IMR-90 (cell line): ENCODE data around the gene IDI2. TPM values are rescaled to one million over a fixed set of nuclear protein-coding genes. Genes with fewer than 3 reads are reported as not detected.

Source experiments
- ATAC-seq: fragments of 200-7000 bp; cut with Tn5 transposase; 2 replicates; pipeline ENCODE4 v1.9.1; 2020; ENCODE audit warnings: low read depth, mild to moderate bottlenecking, moderate library complexity
- BruUV-seq: library from RNA; stranded (reverse); fragments of 400-500 nt; replicated peaks from 2 replicates; lab custom pipeline; 2021; lab: Mats Ljungman, UMichigan
- CTCF ChIA-PET: fragments of 300-600 bp; formaldehyde crosslinking; extraction: SDS; loops from one replicate; lab custom pipeline; 2021; ENCODE audit warnings: antibody characterized with exemption; lab: Yijun Ruan, JAX
- POLR2A ChIA-PET: fragments of 300-600 bp; sonication (Branson Sonifier 250); formaldehyde crosslinking; loops from one replicate; lab custom pipeline; 2022; ENCODE audit warnings: antibody characterized with exemption; ENCODE audit not compliant: unreplicated experiment; lab: Charles Lee
- DNase-seq: peaks from one replicate; pipeline ENCODE4 v3.0.0; 2013
- H2AFZ ChIP-seq: replicated peaks from 2 replicates; pipeline ENCODE3; 2013; ENCODE audit warnings: low read length, mild to moderate bottlenecking; ENCODE audit not compliant: poor library complexity
- H2AK5ac ChIP-seq: 2 replicates; pipeline ENCODE4 v1.6.1; 2013; ENCODE audit warnings: low read depth, low read length, inconsistent platforms
- H2AK9ac ChIP-seq: replicated peaks from 2 replicates; pipeline ENCODE3; 2013; ENCODE audit warnings: mild to moderate bottlenecking, low read depth, low read length, moderate library complexity; ENCODE audit not compliant: poor library complexity
- H2BK120ac ChIP-seq: 2 replicates; pipeline ENCODE4 v1.6.1; 2013; ENCODE audit warnings: low read depth, low read length, inconsistent platforms
- H2BK15ac ChIP-seq: 3 replicates; pipeline ENCODE4 v1.6.1; 2013; ENCODE audit warnings: low read depth, low read length, inconsistent platforms
- H2BK20ac ChIP-seq: 2 replicates; pipeline ENCODE4 v1.6.1; 2013; ENCODE audit warnings: low read depth, mild to moderate bottlenecking, inconsistent platforms, low read length, moderate library complexity
- H2BK5ac ChIP-seq: 2 replicates; pipeline ENCODE4 v1.6.1; 2013; ENCODE audit warnings: mild to moderate bottlenecking, low read depth, low read length, inconsistent platforms; ENCODE audit not compliant: poor library complexity, severe bottlenecking
- H3K14ac ChIP-seq: replicated peaks from 2 replicates; pipeline ENCODE4 v1.6.1; 2013; ENCODE audit warnings: low read depth, low read length, inconsistent platforms
- H3K18ac ChIP-seq: 2 replicates; pipeline ENCODE4 v1.6.1; 2013; ENCODE audit warnings: low read depth, low read length, control low read depth
- H3K23ac ChIP-seq: 2 replicates; pipeline ENCODE4 v1.6.1; 2013; ENCODE audit warnings: low read depth, low read length, inconsistent platforms
- H3K27ac ChIP-seq: 2 replicates; pipeline ENCODE4 v1.5.1; 2013; ENCODE audit warnings: mild to moderate bottlenecking, control low read depth, low read length; ENCODE audit not compliant: insufficient read depth
- H3K27me3 ChIP-seq: 2 replicates; pipeline ENCODE4 v1.6.1; 2013; ENCODE audit warnings: low read length; ENCODE audit not compliant: control insufficient read depth, insufficient read depth
- H3K36me3 ChIP-seq: 2 replicates; pipeline ENCODE4 v1.6.1; 2013; ENCODE audit warnings: low read length, mixed read lengths; ENCODE audit not compliant: control insufficient read depth, insufficient read depth
- H3K4ac ChIP-seq: 2 replicates; pipeline ENCODE4 v1.6.1; 2013; ENCODE audit warnings: low read depth, low read length, inconsistent platforms
- H3K4me1 ChIP-seq: 2 replicates; pipeline ENCODE4 v1.6.1; 2013; ENCODE audit warnings: low read length, mixed read lengths; ENCODE audit not compliant: control insufficient read depth, insufficient read depth
- H3K4me2 ChIP-seq: 2 replicates; pipeline ENCODE4 v1.6.1; 2013; ENCODE audit warnings: low read depth, mild to moderate bottlenecking, control low read depth, low read length, moderate library complexity
- H3K4me3 ChIP-seq: 2 replicates; pipeline ENCODE4 v1.5.1; 2013; ENCODE audit warnings: low read depth, mild to moderate bottlenecking, control low read depth, low read length, moderate library complexity; ENCODE audit not compliant: insufficient read depth
- H3K56ac ChIP-seq: 2 replicates; pipeline ENCODE4 v1.6.1; 2013; ENCODE audit warnings: low read length, inconsistent platforms; ENCODE audit not compliant: insufficient read depth; ENCODE audit errors: extremely low read depth
- H3K79me1 ChIP-seq, 2 experiments: 2 replicates each; pipeline ENCODE4 v1.6.1; 2013; ENCODE audit warnings: low read length in 2 of 2, inconsistent platforms in 1 of 2, low read depth in 1 of 2
- H3K9ac ChIP-seq: 2 replicates; pipeline ENCODE4 v1.6.1; 2013; ENCODE audit warnings: low read depth, low read length, control low read depth
- H3K9me1 ChIP-seq: 2 replicates; pipeline ENCODE4 v1.6.1; 2013; ENCODE audit warnings: low read length, inconsistent platforms; ENCODE audit not compliant: insufficient read depth
- H3K9me3 ChIP-seq: 2 replicates; pipeline ENCODE4 v1.6.1; 2013; ENCODE audit warnings: low read length; ENCODE audit not compliant: control insufficient read depth, insufficient read depth
- H4K20me1 ChIP-seq: 2 replicates; pipeline ENCODE4 v1.6.1; 2013; ENCODE audit warnings: low read length, inconsistent platforms; ENCODE audit not compliant: insufficient read depth
- H4K5ac ChIP-seq: 2 replicates; pipeline ENCODE4 v1.6.1; 2013; ENCODE audit warnings: mild to moderate bottlenecking, low read depth, low read length, control low read depth
- H4K8ac ChIP-seq, 2 experiments: 2 replicates each; pipeline ENCODE4 v1.6.1; 2013; ENCODE audit warnings: low read depth in 2 of 2, low read length in 2 of 2, control low read depth in 1 of 2, inconsistent platforms in 1 of 2
- H4K91ac ChIP-seq: 2 replicates; pipeline ENCODE4 v1.6.1; 2013; ENCODE audit warnings: low read depth, low read length, inconsistent platforms; ENCODE audit not compliant: insufficient read depth
- BHLHE40 ChIP-seq: fragments of 150-350 bp; IDR thresholded peaks from 2 replicates; pipeline ENCODE4 v1.6.1; 2016; ENCODE audit warnings: mild to moderate bottlenecking, low read depth, low read length
- CEBPB ChIP-seq: IDR thresholded peaks from 2 replicates; pipeline ENCODE4 v1.6.1; 2012; ENCODE audit warnings: low read depth, low read length, improper control_type of control experiment
- CHD1 ChIP-seq: IDR thresholded peaks from 2 replicates; pipeline ENCODE4 v1.6.1; 2012; ENCODE audit warnings: low read depth, low read length, improper control_type of control experiment
- FOS ChIP-seq: fragments of 150-350 bp; IDR thresholded peaks from 2 replicates; pipeline ENCODE4 v1.6.1; 2016; ENCODE audit warnings: low read depth, low read length
- MAFK ChIP-seq: IDR thresholded peaks from 2 replicates; pipeline ENCODE4 v1.6.1; 2012; ENCODE audit warnings: low read depth, low read length, improper control_type of control experiment
- MAZ ChIP-seq: IDR thresholded peaks from 2 replicates; pipeline ENCODE4 v1.6.1; 2012; ENCODE audit warnings: low read depth, mild to moderate bottlenecking, low read length, improper control_type of control experiment, moderate library complexity, borderline replicate concordance
- MXI1 ChIP-seq: IDR thresholded peaks from 2 replicates; pipeline ENCODE4 v1.6.1; 2012; ENCODE audit warnings: low read depth, mild to moderate bottlenecking, low read length, moderate library complexity, borderline replicate concordance
- NFE2L2 ChIP-seq: fragments of 150-350 bp; IDR thresholded peaks from 2 replicates; pipeline ENCODE4 v1.6.1; 2016; ENCODE audit warnings: low read depth, mild to moderate bottlenecking, low read length
- POLR2A ChIP-seq: IDR thresholded peaks from 2 replicates; pipeline ENCODE4 v1.6.1; 2012; ENCODE audit warnings: mild to moderate bottlenecking, low read depth, low read length
- RAD21 ChIP-seq: IDR thresholded peaks from 2 replicates; pipeline ENCODE4 v1.6.1; 2012; ENCODE audit warnings: low read length, improper control_type of control experiment
- RCOR1 ChIP-seq: IDR thresholded peaks from 2 replicates; pipeline ENCODE4 v1.6.1; 2012; ENCODE audit warnings: mild to moderate bottlenecking, low read length, improper control_type of control experiment; ENCODE audit not compliant: insufficient replicate concordance
- RFX5 ChIP-seq: IDR thresholded peaks from 2 replicates; pipeline ENCODE4 v1.8.0; 2012; ENCODE audit warnings: low read depth, mild to moderate bottlenecking, low read length, moderate library complexity
- SMC3 ChIP-seq: fragments of 150-350 bp; IDR thresholded peaks from 2 replicates; pipeline ENCODE4 v1.6.1; 2016; ENCODE audit warnings: low read depth, mild to moderate bottlenecking, antibody characterized with exemption, low read length, moderate library complexity
- WGBS, 2 experiments: methylation state at CpG; one replicate each; pipeline versions ENCODE4 v1.1.5 to v1.1.7; 2013; ENCODE audit warnings: missing lambda C conversion rate in 2 of 2; ENCODE audit not compliant: insufficient read length in 1 of 2; ENCODE audit errors: extremely low coverage in 2 of 2; 5-methylcytosine and 5-hydroxymethylcytosine counted together
- dilution Hi-C: fragments of 300-500 bp; cut with HindIII; formaldehyde crosslinking; loops from one replicate; pipeline ENCODE4 v1.14.3; 2018; ENCODE audit warnings: low sequenced_read_pairs; ENCODE audit not compliant: unreplicated experiment
- in situ Hi-C: fragments of 300-500 bp; cut with MboI; formaldehyde crosslinking; loops from 3 replicates; pipeline ENCODE4 v1.14.3; 2019; ENCODE audit warnings: low sequenced_read_pairs, inconsistent platforms, mixed read lengths
- intact Hi-C: fragments of 100-400 bp; cut with micrococcal nuclease; formaldehyde crosslinking; loops from 2 replicates; pipeline ENCODE4 v1.10.0; 2022
- polyA plus RNA-seq, 3 experiments: library from polyadenylated mRNA; depleted of rRNA; stranded (reverse); fragments of >200 nt; gene quantifications; 2 replicates each; pipeline ENCODE4 v1.2.3, GENCODE V29; 2012; ENCODE audit warnings: low replicate concordance in 1 of 3
- total RNA-seq: library from RNA; depleted of rRNA; stranded (reverse); fragments of >200 nt; gene quantifications from 2 replicates; pipeline ENCODE4 v1.2.3, GENCODE V29; 2012
- TF ChIP-seq, protein P1 (sequence below): conservative IDR thresholded peaks from 2 replicates; pipeline ENCODE4 v1.5.1; 2012; ENCODE audit warnings: mild to moderate bottlenecking, low read depth, low read length, improper control_type of control experiment
- TF ChIP-seq, protein P2 (sequence below): fragments of 150-350 bp; IDR thresholded peaks from 2 replicates; pipeline ENCODE4 v1.6.1; 2016; ENCODE audit warnings: low read depth, mild to moderate bottlenecking, low read length, moderate library complexity, borderline replicate concordance

Gene IDI2
- total and polyA plus RNA-seq, 2 of the 4 experiments (the other 2 are of a cell fraction) = not detected

DNA sequence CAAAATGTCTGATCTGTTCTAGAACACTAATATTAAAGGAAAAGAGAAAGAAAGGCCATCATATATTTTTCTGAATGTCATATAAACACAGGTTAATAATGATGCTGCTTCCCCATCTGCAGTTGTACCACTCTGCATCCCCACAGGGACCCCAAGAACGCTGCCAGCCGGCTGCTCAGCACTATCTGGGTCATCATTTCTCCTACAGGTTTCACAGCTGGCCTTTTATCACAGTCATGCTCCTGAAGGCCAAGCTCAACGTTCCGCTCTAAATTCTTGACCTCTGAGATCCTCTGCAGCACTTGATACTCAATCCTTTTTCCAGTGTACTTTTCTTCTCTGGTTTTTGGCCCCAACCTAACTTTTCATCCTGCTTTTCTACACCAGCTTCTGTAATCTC lies 18.5 kb upstream of the IDI2 start:
- no peak overlapping the region for H2AK9ac ChIP-seq
- POLR2A ChIA-PET = no interaction called here

More for the DNA sequence above, 18.5 kb upstream of the IDI2 start:
- Histone ChIP-seq H2AFZ (no peak overlapping the region), H2BK20ac (no peak overlapping the region), H3K4ac (no peak overlapping the region), H2BK15ac (no peak overlapping the region), H3K9ac (no peak overlapping the region), H3K4me3 (no peak overlapping the region), H4K5ac (no peak overlapping the region), H3K14ac (no peak overlapping the region), H3K23ac (no peak overlapping the region), H3K18ac (no peak overlapping the region), H4K91ac (no peak overlapping the region), H4K8ac (no peak overlapping the region), H3K27me3 (no peaks in the 10 kb centered on the region), H3K9me1 (peaks cover 8% of the 10 kb centered on the region; the same call in 1 of the 2 replicates), H3K79me1 (peaks cover 18 to 46% of the 10 kb centered on the region in 2 experiments), H2BK5ac (no peak overlapping the region), H3K4me1 (peaks cover 2% of the 10 kb centered on the region; the same call in 1 of the 2 replicates), H3K4me2 (no peak overlapping the region), H3K9me3 (no peaks in the 10 kb centered on the region), H3K27ac (no peak overlapping the region), H3K36me3 (peaks cover 11% of the 10 kb centered on the region), H2AK5ac (no peak overlapping the region), H4K20me1 (peaks cover 30% of the 10 kb centered on the region), H3K56ac (no peak overlapping the region), H2BK120ac (no peak overlapping the region)
- dilution Hi-C loops = no loop called here
- no peak for DNase-seq
- TF ChIP-seq, protein P1, sequence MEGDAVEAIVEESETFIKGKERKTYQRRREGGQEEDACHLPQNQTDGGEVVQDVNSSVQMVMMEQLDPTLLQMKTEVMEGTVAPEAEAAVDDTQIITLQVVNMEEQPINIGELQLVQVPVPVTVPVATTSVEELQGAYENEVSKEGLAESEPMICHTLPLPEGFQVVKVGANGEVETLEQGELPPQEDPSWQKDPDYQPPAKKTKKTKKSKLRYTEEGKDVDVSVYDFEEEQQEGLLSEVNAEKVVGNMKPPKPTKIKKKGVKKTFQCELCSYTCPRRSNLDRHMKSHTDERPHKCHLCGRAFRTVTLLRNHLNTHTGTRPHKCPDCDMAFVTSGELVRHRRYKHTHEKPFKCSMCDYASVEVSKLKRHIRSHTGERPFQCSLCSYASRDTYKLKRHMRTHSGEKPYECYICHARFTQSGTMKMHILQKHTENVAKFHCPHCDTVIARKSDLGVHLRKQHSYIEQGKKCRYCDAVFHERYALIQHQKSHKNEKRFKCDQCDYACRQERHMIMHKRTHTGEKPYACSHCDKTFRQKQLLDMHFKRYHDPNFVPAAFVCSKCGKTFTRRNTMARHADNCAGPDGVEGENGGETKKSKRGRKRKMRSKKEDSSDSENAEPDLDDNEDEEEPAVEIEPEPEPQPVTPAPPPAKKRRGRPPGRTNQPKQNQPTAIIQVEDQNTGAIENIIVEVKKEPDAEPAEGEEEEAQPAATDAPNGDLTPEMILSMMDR = no peak
- TF ChIP-seq CEBPB = no peak
- TF ChIP-seq RCOR1 = no peak
- no peak for TF ChIP-seq MAFK
- no peak for TF ChIP-seq NFE2L2
- TF ChIP-seq BHLHE40 = no peak
- TF ChIP-seq POLR2A = no peak; the same call in 1 of the 2 replicates
- TF ChIP-seq CHD1 = no peak
- TF ChIP-seq SMC3 = no peak
- no peak for TF ChIP-seq RFX5
- TF ChIP-seq RAD21 = no peak
- TF ChIP-seq MAZ = no peak
- TF ChIP-seq MXI1 = no peak
- TF ChIP-seq, protein P2, sequence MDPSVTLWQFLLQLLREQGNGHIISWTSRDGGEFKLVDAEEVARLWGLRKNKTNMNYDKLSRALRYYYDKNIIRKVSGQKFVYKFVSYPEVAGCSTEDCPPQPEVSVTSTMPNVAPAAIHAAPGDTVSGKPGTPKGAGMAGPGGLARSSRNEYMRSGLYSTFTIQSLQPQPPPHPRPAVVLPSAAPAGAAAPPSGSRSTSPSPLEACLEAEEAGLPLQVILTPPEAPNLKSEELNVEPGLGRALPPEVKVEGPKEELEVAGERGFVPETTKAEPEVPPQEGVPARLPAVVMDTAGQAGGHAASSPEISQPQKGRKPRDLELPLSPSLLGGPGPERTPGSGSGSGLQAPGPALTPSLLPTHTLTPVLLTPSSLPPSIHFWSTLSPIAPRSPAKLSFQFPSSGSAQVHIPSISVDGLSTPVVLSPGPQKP = no peak
- no peak for TF ChIP-seq FOS
- no peak for ATAC-seq
- WGBS, 2 experiments = 70% methylated on average over 2 of the region's 4 CpGs; no CpG with 5 or more reads in 1 of the 2 experiments
- CTCF ChIA-PET = no interaction called here
- intact Hi-C loops = no loop called here
- in situ Hi-C loops = no loop called here
- BruUV-seq = no TSS peak
